Right atrium auricular region (tissue), 2 donors: ENCODE measurements around the gene MAP3K8. TPM values are rescaled to one million over a fixed set of nuclear protein-coding genes. Genes with fewer than 3 reads are reported as not detected.
"Not testable (repeated sequence)": the region's sequence is repeated elsewhere in the genome, so short reads cannot be mapped to it uniquely, and the experiment has no call there.

Source experiments
- DNase-seq: peaks from one replicate; pipeline ENCODE4 v3.0.0-alpha.2; 2019; ENCODE audit warnings: low spot score
- H3K27ac ChIP-seq, 2 donors: fragments of 200-600 bp; sonication (generic); 1 replicate in 1 of 2; 2 replicates in 1 of 2; pipeline ENCODE4 v1.5.1; 2016 to 2019
- H3K27me3 ChIP-seq, 2 donors: fragments of 200-600 bp; sonication (generic); one replicate each; pipeline versions ENCODE4 v1.5.1 to v1.6.0; 2017 to 2019
- H3K36me3 ChIP-seq: fragments of 200-600 bp; sonication (generic); one replicate; pipeline ENCODE4 v1.5.1; 2016
- H3K4me1 ChIP-seq, 2 donors: fragments of 200-600 bp; sonication (generic); one replicate each; pipeline versions ENCODE4 v1.5.1 to v1.6.0; 2017 to 2019
- H3K4me3 ChIP-seq, 2 donors: fragments of 200-600 bp; sonication (generic); 1 replicate in 1 of 2; 2 replicates in 1 of 2; pipeline ENCODE4 v1.5.1; 2017 to 2019; ENCODE audit warnings: mild to moderate bottlenecking in 1 of 2, moderate library complexity in 1 of 2
- H3K9me3 ChIP-seq, 2 donors: fragments of 200-600 bp; sonication (generic); one replicate each; pipeline ENCODE4 v1.5.1; 2019
- total RNA-seq, 2 donors: library from RNA; depleted of rRNA; stranded (reverse); fragments of >200 nt; gene quantifications; one replicate each; pipeline ENCODE4 v1.1.0, GENCODE V29; 2016
- TF ChIP-seq, protein P1 (sequence below), 2 donors: fragments of 200-600 bp; sonication (generic); IDR thresholded peaks; one replicate each; pipeline ENCODE4 v1.5.1; 2019; ENCODE audit warnings: antibody characterized with exemption in 2 of 2

Gene MAP3K8
- total RNA-seq, 2 donors from 2014 or later, result 10.6 to 18.9 TPM

DNA sequence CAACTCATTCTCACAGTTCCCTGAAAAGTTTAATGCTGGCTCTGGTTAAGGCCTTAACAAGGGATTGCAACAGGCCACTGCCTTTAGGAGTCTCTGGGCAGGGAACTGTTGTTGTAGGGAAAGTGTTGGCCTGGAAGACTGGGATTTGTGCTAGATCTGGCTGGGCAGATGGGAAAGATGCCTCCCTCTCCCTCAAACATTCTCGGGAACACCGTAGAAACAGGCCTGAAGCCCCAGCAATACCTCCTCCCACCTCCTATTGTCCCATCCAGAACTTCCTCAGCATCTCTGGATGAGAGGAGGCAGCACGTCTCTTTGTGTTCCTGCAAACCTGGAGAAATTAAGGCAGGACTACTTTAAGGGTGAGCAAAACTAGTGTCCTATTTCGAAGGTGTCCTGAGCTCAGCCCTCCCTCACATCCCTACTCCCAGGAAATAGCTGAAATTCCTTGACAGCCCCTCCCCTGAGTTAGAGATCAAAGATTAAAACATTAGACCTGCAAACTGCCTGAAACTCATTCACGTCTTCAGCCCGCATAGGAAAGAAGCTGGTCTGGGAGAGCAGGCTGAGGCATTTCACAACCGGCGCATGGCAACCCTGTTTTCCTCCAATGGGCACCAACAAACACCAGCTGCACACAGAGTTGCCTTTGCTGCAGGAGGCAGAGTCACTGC is 10.9 kb upstream of the MAP3K8 start:
- H3K4me1 ChIP-seq, result peaks cover 0 to 18% of the 10 kb centered on the region in 2 donors
- H3K27ac ChIP-seq, result peak overlapping the region; percentile 36 to 70
- DNase-seq, result peak; percentile 76
- TF ChIP-seq, protein P1, sequence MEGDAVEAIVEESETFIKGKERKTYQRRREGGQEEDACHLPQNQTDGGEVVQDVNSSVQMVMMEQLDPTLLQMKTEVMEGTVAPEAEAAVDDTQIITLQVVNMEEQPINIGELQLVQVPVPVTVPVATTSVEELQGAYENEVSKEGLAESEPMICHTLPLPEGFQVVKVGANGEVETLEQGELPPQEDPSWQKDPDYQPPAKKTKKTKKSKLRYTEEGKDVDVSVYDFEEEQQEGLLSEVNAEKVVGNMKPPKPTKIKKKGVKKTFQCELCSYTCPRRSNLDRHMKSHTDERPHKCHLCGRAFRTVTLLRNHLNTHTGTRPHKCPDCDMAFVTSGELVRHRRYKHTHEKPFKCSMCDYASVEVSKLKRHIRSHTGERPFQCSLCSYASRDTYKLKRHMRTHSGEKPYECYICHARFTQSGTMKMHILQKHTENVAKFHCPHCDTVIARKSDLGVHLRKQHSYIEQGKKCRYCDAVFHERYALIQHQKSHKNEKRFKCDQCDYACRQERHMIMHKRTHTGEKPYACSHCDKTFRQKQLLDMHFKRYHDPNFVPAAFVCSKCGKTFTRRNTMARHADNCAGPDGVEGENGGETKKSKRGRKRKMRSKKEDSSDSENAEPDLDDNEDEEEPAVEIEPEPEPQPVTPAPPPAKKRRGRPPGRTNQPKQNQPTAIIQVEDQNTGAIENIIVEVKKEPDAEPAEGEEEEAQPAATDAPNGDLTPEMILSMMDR (IDR thresholded peaks at IDR 0.05), result no peak
- H3K27me3 ChIP-seq, result no peaks in the 10 kb centered on the region
- no peaks in the 10 kb centered on the region for H3K36me3 ChIP-seq
- H3K9me3 ChIP-seq, result no peaks in the 10 kb centered on the region
- H3K4me3 ChIP-seq, result no peak overlapping the region

DNA sequence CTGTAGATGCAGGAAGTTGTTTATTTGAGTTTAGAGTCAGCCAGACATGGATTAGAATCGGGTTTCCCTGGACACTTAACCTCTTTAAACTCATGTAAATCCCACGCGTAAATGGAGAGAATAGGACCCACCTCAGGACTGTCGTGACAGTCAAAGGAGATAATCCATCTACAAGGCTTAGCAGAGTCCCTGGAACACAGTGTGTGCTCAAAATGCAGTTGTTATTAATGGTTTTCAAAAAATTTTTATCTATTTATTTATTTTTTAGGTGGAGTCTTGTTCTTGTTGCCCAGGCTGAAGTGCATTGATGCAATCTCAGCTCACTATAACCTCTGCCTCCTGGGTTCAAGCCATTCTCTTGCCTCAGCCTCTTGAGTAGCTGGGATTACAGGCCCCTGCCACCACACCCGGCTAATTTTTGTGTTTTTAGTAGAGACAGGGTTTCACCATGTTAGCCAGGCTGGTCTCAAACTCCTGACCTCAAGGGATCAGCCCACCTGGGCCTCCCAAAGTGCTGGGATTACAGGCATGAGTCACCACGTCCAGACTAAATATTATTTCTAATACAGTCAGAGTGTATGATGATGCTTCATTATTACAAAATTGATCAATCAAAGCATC is 10.2 kb upstream of the MAP3K8 start:
- peak overlapping the region; percentile 36 to 70 for H3K27ac ChIP-seq
- not testable (repeated sequence) for DNase-seq, H3K9me3 ChIP-seq, H3K27me3 ChIP-seq, H3K4me3 ChIP-seq, H3K36me3 ChIP-seq
- H3K4me1 ChIP-seq, result peaks cover 0 to 18% of the 10 kb centered on the region in 2 donors

DNA sequence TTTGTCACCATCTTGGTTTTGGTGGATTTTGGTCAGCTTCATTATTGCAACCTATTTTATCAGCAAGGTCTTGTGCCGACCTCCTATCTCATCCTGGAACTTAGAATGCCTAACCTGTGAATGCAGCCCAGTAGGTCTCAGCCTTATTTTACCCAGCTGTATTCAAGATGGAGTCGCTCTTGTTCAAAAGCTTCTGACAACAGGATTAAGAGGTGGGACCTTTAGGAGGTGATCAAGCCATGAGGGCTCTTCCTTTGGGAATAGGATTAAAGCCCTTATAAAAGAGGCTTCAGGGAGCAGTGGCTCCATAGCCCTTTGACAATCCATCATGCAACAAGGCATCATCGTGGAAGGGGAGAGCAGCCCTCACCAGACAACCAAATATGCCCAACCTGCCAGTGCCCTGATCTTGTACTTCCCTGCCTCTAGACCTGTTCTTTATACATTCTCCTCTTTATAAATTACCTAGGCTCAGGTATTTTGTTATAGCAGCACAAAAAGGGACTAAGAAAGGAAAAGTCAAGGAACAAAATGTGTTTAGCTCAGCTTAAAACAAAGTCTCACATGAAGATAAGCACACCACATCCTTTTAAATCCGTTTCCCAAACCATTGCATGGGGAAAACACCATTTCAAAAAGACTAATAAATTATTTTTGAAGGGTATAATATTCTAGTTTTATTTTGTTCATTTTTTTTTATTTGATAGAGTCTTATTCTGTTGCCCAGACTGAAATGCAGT is 8.5 kb upstream of the MAP3K8 start:
- no peak overlapping the region for H3K27ac ChIP-seq
- TF ChIP-seq, protein P1 (IDR thresholded peaks at IDR 0.05), result no peak
- DNase-seq, result no peak
- H3K27me3 ChIP-seq, result no peaks in the 10 kb centered on the region
- no peaks in the 10 kb centered on the region for H3K9me3 ChIP-seq
- H3K4me3 ChIP-seq, result no peak overlapping the region
- H3K36me3 ChIP-seq, result no peaks in the 10 kb centered on the region
- peaks cover 0 to 19% of the 10 kb centered on the region in 2 donors for H3K4me1 ChIP-seq

DNA sequence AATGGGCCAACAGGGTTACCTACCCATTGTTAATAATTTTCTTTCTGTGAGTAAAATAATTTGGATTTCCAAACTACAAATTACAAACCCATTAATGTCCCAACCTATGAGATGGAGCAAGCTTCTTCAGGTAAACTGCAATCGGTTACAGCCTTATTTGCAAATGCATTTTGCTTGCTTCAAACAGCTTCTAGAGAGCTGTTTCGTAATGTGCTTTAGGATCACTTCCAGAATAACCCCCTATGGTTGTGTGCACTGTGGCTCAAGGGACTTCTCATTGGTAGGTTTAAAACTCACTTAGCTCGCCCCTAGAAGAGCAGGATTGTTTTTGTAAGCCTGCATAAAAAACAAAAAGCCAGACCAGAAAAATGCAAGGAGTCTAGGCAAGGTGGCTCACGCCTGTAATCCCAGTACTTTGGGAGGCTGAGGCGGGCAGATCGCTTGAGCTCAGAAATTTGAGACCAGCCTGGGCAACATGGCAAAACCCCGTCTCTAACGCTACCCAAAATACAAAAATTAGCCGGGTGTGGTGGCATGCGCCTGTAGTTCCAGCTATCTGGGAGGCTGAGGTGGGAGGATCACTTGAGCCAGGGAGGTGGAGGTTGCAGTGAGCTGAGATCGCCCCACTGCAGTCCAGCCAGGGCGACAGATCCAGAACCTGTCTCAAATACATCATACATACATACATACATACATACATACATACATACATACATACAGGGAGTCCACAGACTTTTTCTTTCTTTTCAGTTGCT is 3.3 kb upstream of the MAP3K8 start:
- peaks cover 0 to 32% of the 10 kb centered on the region in 2 donors for H3K4me1 ChIP-seq
- H3K9me3 ChIP-seq, result no peaks in the 10 kb centered on the region
- peak overlapping the region in 1 of 2 donors; percentile 40 for H3K4me3 ChIP-seq
- no peaks in the 10 kb centered on the region for H3K27me3 ChIP-seq
- peak overlapping the region; percentile 99 for H3K27ac ChIP-seq
- no peaks in the 10 kb centered on the region for H3K36me3 ChIP-seq
- TF ChIP-seq, protein P1 (IDR thresholded peaks at IDR 0.05), result no peak
- DNase-seq, result no peak

DNA sequence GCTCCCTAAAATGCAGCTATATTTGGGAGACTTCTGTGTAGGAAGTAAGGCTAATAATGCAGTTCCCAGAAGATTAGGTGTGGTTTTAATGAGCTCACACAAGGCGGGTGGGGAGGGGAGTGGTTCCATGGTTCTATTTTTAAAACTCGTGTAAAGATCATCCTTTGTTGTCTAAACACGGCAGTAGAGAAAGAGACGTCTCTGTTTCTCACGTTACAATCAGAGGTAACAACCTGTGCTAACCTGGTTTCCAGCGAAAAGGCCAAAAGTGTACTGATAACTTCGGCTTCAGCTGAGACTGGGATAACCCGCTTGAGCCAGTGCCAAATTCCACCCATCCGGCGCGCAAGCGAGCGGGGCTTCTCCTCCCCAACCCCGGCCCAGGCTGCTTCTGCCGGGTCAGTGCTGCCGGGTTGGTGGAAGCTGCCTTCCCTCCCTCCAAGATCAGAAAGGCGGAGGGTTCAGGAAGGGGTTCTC is 2.5 kb upstream of the MAP3K8 start:
- peaks cover 0 to 39% of the 10 kb centered on the region in 2 donors for H3K4me1 ChIP-seq

More for the DNA sequence above, 2.5 kb upstream of the MAP3K8 start:
- Histone ChIP-seq H3K27me3 (no peaks in the 10 kb centered on the region), H3K36me3 (no peaks in the 10 kb centered on the region), H3K27ac (peak overlapping the region; percentile 99), H3K4me3 (peak overlapping the region; percentile 17 to 40), H3K9me3 (no peaks in the 10 kb centered on the region)
- TF ChIP-seq, protein P1 (IDR thresholded peaks at IDR 0.05), result no peak
- peak; percentile 79 for DNase-seq
